Fibroblast of skin of right quadriceps (primary cell): Measurements from ENCODE around the gene FBXO39.
"Not testable (repeated sequence)": the region's sequence is repeated elsewhere in the genome, so short reads cannot be mapped to it uniquely, and the experiment has no call there.

ENCODE experiments used
- DNase-seq: peaks from one replicate; pipeline ENCODE4 v3.0.0-alpha.2; 2013

The FBXO39 gene

DNA sequence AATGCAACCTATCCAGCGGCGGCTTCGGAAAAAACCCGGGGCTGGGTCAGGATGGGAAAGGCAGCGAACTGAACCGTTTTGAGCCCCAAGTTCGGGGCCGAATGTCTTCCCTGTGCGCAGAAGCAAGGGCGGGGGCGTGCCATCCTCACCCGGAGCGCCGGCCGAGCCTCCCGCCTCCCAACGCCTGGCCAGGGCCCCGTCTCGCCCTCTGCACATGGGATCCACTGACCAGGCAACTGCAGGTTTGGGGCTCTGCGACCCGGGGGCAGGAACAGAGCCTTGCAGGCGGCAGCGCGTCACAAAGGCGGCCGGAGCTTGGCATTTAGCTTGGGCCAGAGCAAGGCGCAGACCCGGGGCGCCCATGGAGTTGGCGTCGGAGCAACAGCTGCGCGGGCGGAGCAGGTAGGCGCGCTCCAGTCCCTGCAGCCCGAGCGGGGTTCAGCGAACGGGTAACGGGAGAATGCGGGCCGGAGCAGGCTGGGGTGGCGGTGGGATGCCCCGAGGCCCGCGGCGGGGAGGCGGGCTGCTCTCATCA lies at the start of gene FBXO39:
Gene FBXO39, plus strand, starts transcription at position 345 of the 535 bp plus-strand sequence. CDS start 3,654 bp downstream, outside the sequence.
- no peak for DNase-seq

DNA sequence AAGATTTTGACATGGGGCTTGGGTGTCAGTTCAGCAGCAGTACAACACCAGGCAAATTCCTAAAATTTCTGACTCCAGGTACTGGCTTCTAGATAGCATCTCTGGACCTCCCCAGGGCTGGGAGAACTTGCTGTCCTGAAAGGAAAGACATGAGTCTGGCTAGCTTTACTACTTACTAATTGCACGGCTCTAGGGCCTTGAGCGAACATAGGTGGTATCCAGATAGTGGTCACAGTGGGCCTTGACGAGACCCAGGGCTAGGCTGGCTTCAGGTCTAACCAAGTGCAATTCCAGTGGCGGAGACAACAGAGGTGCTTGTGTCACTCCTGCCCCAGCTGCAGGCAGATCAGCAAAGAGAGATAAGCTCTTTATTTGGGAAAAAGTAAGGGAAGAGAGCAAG lies 46.5 kb upstream of the FBXO39 start:
- DNase-seq, result no peak

DNA sequence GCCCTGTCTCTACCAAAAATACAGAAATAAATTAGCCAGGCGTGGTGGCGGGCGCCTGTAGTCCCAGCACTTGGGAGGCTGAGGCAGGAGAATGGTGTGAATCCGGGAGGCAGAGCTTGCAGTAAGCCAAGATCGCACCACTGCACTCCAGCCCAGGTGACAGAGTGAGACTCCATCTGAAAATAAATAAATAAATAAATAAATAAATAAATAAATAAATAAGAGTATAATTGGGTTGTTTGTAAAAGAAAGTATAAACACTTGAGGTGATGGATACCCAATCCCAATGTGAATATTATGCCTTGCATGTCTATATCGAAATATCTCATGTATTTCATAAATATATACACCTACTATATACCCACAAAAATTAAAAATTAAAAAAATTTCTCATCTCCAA lies 29.4 kb upstream of the FBXO39 start:
- DNase-seq, result not testable (repeated sequence)

DNA sequence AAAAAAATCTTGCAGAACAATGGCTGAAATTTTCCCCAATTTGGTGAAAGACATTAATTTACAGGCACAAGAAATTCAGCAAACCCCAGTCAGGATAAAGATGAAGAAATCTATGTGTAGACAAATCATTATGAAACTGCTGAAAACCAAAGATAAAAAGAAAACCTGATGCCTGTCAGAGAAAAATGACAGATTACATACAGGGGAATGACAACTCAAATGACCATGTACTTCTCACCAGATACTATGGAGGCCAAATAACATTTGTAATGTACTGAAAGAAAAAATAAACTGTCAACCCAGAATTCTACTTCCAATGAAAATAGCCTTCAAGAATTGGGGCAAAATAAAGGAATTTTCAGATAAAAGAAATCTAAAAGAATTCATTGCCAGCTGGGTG lies 27.4 kb upstream of the FBXO39 start:
- DNase-seq, result no peak

DNA sequence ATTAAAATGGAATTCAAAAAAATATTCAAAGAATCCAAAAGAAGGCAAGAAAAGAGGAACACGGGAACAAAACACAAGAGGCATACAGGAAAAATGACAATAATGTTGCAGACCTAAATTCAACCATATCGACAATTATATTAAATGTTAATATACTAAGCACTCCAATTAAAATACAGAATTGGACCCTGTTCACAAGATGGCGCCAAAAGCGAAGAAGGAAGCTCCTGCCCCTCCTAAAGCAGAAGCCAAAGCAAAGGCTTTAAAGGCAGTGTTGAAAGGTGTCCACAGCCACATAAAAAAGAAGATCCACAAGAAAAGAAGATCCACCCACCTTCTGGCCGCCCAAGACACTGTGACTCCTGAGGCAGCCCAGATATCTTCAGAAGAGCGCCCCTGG lies 26.5 kb upstream of the FBXO39 start:
- DNase-seq, result peak; percentile 22

DNA sequence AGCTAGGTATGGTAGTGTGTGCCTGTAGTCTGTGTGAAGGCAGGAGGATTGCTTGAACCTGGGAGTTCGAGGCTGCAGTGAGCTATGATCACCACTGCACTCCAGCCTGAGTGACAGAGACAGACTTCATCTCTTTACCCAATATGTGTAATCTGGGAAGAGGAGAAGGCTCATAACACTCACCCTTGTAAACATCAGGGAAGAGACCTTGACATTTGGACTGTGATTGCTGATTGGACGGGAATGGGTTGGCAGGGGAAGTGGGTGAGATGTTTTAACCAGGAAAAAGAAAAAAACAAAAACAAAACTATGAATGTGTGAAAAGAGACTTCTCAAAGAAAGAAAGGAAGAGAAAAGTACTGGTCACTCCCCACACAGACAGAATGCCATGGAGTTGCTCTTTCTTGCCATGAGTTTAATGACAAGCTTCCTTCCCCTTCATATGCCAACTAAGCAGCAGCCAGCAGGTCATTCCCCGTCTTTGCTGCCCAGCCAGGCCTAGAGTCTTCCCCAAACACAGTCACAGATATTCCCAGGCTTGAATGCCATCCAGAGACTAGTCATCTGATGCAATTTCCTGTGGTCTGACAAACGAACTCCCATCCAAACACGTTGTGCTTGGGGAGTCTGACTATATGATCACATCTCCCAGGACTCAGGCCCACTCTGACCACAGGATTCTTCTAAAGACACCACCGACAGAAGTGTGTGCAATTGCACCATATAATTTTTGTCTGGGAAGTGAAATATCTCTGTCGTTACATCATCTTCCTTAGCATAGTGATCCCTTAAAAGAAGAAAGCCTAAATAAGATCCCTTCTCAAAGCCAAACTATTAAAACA lies 23.7 kb upstream of the FBXO39 start:
- DNase-seq, result peak; percentile 100

DNA sequence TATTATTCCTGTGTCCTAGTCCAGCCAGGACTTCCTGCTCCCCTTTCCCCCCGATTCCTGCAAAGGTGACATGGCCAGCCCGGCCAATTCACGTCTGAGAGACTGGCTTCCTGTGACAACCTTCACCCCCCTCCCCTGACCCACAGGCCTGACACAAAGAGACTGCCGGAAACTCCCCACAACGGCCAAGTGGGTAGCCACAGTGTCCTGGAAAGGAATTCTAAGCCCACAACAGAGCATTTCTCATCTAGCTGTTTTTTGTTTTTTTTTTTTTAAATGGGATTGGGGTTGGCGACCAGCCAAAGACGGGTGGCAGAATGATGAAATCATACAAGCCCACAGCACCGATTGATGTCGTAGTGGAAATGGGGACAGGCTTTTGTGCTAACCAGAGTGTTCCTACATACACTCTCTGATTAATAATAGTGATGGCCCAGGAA lies 23.0 kb upstream of the FBXO39 start:
- peak; percentile 93 for DNase-seq

DNA sequence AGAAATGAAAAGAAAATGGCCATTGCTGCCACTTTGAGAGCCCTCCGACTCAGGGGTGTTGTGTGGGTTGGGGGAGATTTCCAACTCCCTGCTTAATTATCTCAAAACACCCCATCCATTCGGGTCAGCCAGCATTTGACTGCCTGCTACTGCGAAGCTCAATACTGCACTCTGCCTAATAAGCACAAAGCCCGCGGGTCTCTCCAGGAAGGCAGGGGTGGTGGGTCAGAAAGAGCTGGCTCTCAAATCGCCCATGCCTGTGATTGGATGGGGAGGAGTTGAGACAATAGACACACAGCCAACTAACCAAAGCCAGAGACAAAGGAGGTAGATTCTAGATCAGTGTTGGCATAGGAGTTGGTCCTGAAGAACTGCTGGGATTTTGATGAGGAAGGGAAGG lies 22.5 kb upstream of the FBXO39 start:
- peak; percentile 7 for DNase-seq

DNA sequence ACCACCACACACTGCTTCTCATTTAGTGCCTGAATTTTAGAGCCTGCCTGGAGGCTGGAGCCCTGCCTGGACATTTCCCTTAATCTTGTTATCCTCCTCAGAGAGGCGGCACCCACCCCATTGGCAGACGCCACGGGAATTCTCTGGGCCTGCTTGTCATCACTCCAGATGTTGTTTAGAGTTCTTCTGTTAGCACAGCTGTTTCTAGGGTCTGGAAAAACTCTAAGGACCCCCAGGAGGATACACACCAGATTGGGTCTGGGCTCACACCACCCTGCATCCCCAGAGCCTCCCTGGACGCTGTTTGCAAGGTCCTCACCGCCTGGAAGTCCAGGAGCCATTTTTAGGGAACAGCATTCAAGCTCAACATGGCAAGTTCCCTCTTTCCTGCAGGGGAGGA lies 20.7 kb upstream of the FBXO39 start:
- peak; percentile 17 for DNase-seq

DNA sequence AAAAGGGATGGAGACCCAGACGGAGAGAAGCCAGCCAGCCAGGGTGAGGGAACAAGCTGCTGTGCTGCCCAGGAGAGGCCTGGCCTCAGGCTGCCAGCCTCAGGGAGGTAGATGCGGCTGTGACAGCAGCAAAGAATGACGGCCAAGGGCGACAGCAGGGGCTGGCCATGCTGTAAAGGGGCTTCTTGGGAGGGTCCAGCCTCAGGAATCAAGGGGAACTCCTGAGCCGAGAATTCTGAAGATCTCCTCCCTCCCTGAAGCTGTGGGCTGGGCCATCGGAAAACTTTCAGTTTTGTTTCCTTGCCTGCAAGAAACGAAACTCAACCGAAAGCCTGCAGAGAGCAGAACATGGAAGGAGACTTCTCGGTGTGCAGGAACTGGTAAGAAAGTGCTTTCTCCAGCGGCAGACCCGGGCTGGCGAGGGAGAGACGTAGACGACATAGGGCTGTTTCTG lies 20.3 kb upstream of the FBXO39 start, which contains the start of gene XAF1:
Gene XAF1, plus strand, starts transcription at position 316 of the 454 bp plus-strand sequence. Its CDS starts 33 bp downstream, at position 349.
- DNase-seq, result peak; percentile 42

DNA sequence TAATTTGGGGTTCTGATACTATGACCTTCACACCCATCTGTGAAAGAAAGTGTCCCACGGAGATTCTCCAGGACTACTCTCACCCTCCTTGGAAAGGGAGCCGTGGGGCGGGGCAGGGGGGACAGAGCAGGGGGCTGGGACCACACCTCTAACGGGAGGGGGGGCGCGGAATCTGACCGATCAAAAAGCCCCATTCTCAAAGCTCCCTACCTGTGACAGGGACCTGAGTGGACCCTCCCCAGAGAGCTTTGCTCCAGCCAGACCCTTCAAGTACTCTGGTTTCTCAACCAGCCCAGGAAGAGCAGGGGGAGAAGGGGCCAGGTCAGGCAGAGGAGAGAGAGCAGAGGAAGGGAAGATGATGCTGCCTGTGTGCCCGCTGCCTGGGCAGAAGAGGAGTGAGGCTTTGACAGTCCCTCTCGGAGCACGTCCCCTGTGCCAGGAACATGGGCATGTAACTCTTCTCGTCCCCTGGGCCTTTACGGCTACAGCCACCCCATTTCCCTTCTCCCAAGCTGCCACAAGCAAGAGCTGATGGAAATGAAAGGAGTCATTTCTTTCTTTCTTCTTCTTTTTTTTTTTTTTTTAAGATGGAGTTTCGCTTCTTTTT lies 19.5 kb upstream of the FBXO39 start:
- no peak for DNase-seq

DNA sequence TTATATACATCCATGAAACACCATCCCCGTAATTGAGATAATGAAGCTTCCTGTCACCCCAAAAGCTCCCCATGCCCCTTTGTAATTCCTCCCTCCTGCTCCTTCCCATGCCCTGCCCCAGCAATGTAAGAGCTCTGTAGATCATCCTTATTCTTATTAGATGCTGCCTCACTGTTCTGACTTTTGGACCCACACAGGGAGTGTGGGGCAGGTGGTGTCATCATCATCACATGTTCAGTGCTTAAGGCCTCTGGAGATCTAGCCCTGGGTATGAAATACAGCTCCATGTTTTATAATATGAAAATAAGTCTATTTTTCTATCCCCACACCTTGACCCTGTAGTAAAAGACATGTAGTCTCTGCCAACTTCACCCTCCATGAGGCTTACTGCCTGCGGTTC lies 18.3 kb upstream of the FBXO39 start:
- DNase-seq, result no peak

DNA sequence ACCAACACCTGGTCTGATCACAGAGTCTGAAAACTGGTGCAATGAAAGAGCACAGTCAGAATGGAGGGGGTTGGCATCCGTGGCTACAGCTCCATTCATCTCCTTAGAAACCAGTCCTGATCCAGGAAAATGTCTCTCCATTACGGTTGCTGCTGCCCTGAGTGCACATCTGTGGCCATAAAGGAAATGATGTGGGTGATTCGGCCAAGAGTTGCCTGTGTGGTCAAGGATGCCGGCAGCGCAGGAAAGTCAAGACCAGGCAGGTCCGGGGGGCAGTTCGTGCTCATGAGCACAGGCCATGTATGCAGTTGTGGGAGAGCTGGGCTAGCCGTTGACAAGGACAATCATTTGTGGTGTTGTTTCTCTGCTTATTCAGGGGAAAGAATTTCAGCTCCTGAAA lies 14.2 kb upstream of the FBXO39 start:
- no peak for DNase-seq

DNA sequence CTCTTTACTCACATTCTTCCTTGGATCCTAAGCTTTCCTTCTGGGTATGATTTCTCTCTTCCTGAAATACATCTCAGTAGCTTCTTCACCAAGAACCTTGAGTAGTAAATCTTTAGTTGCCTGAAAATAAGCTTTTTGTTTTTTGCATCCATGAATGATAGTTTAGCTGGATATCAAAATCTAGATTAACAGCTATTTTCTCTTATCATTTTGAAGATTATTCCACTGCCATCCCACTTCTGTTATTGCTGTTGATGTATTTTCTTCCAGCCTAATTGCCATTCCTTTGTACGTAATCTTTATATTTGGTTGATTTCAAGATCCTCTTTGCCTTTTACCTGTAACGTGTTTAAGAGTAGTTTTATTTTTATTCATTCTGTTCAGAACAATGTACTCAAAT lies 7.6 kb upstream of the FBXO39 start:
- no peak for DNase-seq

DNA sequence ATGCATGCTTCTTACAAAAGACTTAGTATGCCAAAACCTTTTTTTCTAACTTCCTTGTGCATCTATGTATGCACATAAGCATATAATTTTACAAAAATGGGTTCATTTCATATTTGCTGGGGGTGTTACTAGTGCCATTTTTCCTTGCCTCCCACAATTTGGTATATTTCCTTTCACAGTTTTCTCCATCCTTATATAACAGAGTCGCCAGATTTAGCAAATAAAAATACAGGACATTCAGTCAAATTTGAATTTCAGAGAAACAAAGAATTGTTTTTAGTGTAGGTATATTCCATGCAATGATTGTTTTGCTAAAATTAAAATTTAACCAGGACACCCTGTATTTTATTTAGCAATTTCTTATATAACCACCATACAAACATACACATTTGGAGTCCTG lies 4.0 kb upstream of the FBXO39 start:
- DNase-seq, result no peak

DNA sequence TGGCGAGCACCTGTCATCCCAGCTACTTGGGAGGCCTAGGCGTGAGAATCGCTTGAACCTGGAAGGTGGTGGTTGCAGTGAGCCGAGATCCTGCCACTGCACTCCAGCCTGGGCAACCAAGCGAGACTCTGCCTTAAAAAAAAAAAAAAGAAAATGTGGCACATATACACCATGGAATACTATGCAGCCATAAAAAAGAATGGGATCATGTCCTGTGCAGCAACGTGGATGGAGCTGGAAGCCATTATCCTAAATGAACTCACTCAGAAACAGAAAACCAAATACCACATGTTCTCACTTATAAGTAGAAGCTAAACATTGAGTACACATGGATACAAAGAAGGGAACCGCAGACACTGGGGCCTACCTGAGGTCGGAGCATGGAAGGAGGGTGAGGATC lies 1.1 kb upstream of the FBXO39 start:
- DNase-seq, result not testable (repeated sequence)

DNA sequence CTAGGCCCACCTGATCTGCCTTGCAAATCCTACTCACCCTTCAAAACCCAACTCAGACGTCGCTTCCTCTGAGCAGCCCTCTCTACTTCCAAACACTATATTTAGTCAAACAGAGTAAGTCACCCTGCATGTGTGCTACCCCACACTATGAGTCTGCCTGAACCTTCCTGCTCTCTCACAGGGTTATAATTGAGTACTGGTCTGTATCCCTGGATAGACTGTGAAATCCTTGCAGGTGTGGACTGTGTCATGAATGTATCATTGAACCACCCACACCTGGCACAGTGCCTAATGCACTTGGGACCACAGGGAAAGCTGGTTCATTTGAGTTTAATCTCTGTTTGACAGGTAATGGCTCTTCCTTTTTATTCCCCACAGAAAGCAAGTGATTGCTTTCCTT lies 3.4 kb downstream of the FBXO39 start:
- no peak for DNase-seq

DNA sequence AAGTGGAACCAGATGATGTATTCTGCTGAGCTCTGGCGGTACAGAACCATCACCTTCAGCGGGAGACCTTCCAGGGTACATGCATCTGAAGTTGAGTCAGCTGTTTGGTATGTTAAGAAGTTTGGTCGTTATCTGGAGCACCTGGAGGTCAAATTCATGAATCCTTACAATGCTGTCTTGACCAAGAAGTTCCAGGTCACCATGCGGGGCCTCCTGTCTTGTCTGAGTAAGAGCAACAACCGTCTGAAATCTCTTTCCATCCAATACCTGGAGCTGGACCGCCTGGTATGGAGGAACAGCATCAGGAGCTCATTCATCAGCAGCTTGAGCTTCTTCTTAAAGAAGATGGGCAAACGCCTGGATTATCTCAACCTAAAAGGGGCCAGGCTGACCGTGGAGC lies 4.0 kb downstream of the FBXO39 start:
- no peak for DNase-seq

DNA sequence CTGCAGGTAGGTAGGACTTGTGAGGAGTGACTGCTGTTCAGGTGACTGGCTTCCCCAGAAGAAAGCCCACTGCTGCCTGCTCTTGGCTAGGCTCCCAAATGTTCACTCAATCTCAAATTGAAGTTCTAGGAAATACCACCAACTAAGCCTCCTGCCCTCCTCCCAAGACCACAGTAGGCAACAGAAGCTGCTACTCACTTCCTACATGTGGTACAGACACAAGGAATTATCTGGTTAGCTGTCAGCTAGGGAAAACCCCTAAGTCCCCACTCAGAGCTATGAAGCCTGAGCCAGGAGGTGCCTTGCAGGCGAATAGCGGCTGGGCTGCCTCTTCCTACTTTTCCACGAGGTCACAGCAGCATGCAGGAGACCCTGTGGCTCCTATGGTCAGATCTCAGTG lies 4.9 kb downstream of the FBXO39 start:
- no peak for DNase-seq

DNA sequence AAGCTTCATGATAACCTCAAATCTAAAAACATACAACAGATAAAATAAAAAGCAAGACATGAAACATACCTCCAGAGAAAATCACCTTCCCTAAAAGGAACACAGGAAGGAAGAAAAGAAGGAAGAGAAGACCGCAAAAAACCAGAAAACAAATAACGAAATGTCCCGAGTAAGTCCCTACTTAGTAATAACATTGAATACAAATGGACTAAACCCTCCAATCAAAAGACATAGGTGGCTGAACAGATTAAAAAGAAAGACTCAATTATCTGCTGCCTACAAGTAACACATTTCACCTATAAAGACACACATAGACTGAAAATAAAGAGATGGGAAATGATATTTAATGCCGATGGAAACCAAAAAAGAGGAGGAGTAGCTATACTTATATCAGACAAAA lies 6.2 kb downstream of the FBXO39 start:
- DNase-seq, result no peak

DNA sequence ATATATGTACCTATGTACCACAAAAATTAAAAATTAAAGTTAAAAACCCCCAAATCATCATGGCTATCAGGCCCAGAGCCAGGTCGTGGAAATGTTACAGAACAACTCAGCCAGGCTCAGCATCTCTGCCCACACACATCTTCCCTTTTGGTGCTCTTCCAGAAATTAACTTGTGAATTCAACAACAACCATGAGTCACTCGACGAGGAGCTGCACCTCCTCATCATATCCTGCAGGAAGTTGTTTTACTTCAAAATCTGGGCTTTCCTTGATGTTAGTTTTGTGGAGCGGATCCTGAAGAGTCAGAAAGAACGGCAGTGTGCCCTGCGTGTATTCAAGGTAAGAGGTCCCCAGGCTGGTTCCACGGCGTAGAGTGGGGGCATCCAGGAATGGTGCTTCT lies 10.6 kb downstream of the FBXO39 start:
- DNase-seq, result peak; percentile 63

DNA sequence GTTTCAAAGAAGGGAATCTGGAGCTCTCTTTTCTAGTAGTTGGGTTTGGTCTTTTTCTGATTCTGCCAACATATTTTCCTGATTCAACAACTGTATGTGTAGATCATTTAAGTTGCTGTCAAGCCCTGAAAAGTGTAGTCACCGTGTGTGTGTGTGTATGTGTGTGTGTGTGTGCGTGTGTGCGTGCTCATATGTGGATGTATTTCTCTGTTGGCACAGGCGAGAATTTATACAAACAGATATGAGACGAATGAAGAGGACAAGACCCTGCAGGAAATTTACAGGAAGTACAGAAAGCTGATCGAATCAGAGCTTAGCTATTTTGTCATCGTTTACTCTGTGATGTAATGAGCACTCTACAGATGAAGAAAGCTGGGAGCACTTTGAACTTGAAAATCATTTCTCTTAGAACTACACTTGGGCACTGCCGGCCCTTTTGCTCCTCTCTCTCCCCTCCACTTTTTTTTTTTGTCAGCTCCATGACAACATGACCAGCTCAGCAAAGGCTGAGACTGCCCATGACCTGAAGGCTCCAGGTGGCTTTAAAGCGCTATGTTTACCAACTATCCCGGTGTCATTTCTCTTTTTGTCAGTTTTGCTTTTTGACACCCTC lies 11.2 kb downstream of the FBXO39 start:
- no peak for DNase-seq

DNA sequence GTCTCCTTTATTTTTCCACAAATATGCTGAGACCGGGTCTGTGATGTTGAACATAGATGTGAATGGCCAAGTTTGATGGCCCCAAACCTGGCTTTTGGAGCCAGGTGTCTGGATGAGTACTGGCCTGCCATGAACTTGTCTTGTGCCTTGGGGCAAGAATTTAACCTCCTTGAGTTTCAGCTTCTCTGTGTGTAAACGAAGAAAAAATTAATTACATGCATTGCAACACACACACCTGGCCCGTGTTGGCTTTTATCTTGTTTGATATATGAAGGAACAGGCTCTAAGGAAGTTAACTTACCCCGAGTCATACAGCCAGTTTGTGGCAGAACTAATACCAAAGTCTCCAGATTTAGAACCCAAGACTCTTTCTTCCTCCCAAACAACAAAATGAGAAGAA lies 13.1 kb downstream of the FBXO39 start:
- DNase-seq, result no peak
